HFFc6 (cell line): ENCODE measurements around the gene SCN1B. TPM values are rescaled to one million over a fixed set of nuclear protein-coding genes. Genes with fewer than 3 reads are reported as not detected.
"Not testable (repeated sequence)": the region's sequence is repeated elsewhere in the genome, so short reads cannot be mapped to it uniquely, and the experiment has no call there.

Source experiments
- DNase-seq: peaks from one replicate; pipeline ENCODE4 v3.0.0-alpha.2; 2018
- H3K27ac Mint-ChIP-seq: 2 replicates; pipeline ENCODE4 v1.8.0; 2020; ENCODE audit warnings: mild to moderate bottlenecking, mixed read lengths
- H3K27me3 Mint-ChIP-seq: 2 replicates; pipeline ENCODE4 v1.8.0; 2021; ENCODE audit warnings: mild to moderate bottlenecking, moderate library complexity, mixed read lengths; ENCODE audit not compliant: insufficient read depth
- H3K36me3 Mint-ChIP-seq: 2 replicates; pipeline ENCODE4 v1.8.0; 2021; ENCODE audit warnings: low read depth, mixed read lengths
- H3K4me1 Mint-ChIP-seq: 2 replicates; pipeline ENCODE4 v1.8.0; 2020; ENCODE audit warnings: low read depth, mixed read lengths
- H3K4me3 Mint-ChIP-seq: 2 replicates; pipeline ENCODE4 v1.8.0; 2020; ENCODE audit warnings: mild to moderate bottlenecking, moderate library complexity, mixed read lengths
- H3K9me3 Mint-ChIP-seq: 2 replicates; pipeline ENCODE4 v1.8.0; 2020; ENCODE audit warnings: mild to moderate bottlenecking, mixed read lengths
- CTCF ChIP-seq: fragments of 200-600 bp; sonication (generic); IDR thresholded peaks from 2 replicates; pipeline ENCODE4 v1.5.0; 2021; ENCODE audit warnings: antibody characterized with exemption, mild to moderate bottlenecking
- total RNA-seq, 6 experiments: library from RNA; stranded (reverse); fragmentation: NEBNext Ultra II Directional; extraction: Animal tissue kit (Norgen Biotek cat#: 25700); gene quantifications; 2 replicates in 1 of 6; 3 replicates in 5 of 6; pipeline ENCODE4 v1.2.3, GENCODE V29; 2021

The SCN1B gene
- total RNA-seq, 6 experiments from 2014 or later, result 6.8 to 14.2 (median 12.6) TPM

GRCh38 chr19:35013820-35014754 lies 16.2 kb upstream of the SCN1B start:
- no peak for TF ChIP-seq CTCF
- H3K27me3 Mint-ChIP-seq, result peaks cover 4% of the 10 kb centered on the region
- DNase-seq, result no peak
- no peaks in the 10 kb centered on the region for H3K9me3 Mint-ChIP-seq
- H3K27ac Mint-ChIP-seq, result no peak overlapping the region; the same call in 1 of the 2 replicates
- H3K36me3 Mint-ChIP-seq, result peaks cover 20% of the 10 kb centered on the region
- no peak overlapping the region for H3K4me3 Mint-ChIP-seq
- no peaks in the 10 kb centered on the region for H3K4me1 Mint-ChIP-seq

GRCh38 chr19:35014774-35015173 lies 15.5 kb upstream of the SCN1B start:
- H3K4me1 Mint-ChIP-seq, H3K9me3 Mint-ChIP-seq, H3K27ac Mint-ChIP-seq, DNase-seq, H3K27me3 Mint-ChIP-seq, H3K4me3 Mint-ChIP-seq: not testable (repeated sequence)
- H3K36me3 Mint-ChIP-seq, result peaks cover 24% of the 10 kb centered on the region

- no peak overlapping the region for H3K4me3 Mint-ChIP-seq
- peaks cover 26% of the 10 kb centered on the region for H3K36me3 Mint-ChIP-seq
- no peak overlapping the region for H3K27ac Mint-ChIP-seq
- no peak for DNase-seq
- no peaks in the 10 kb centered on the region for H3K4me1 Mint-ChIP-seq
- no peak for TF ChIP-seq CTCF
- H3K27me3 Mint-ChIP-seq, result peaks cover 4% of the 10 kb centered on the region
- H3K9me3 Mint-ChIP-seq, result no peaks in the 10 kb centered on the region
Observed at GRCh38 chr19:35015270-35015953, 14.9 kb upstream of the SCN1B start.

GRCh38 chr19:35015954-35016351 lies 14.3 kb upstream of the SCN1B start:
- no peak overlapping the region for H3K4me3 Mint-ChIP-seq
- TF ChIP-seq CTCF, result no peak
- no peak overlapping the region for H3K27ac Mint-ChIP-seq
- H3K36me3 Mint-ChIP-seq, result peaks cover 31% of the 10 kb centered on the region
- H3K4me1 Mint-ChIP-seq, result no peaks in the 10 kb centered on the region
- H3K9me3 Mint-ChIP-seq, result no peaks in the 10 kb centered on the region
- peaks cover 4% of the 10 kb centered on the region for H3K27me3 Mint-ChIP-seq
- no peak for DNase-seq

- Mint-ChIP-seq H3K27ac (no peak overlapping the region; the same call in 1 of the 2 replicates), H3K27me3 (peaks cover 4% of the 10 kb centered on the region), H3K4me3 (no peak overlapping the region), H3K9me3 (no peaks in the 10 kb centered on the region), H3K4me1 (no peaks in the 10 kb centered on the region), H3K36me3 (peaks cover 34% of the 10 kb centered on the region)
- no peak for TF ChIP-seq CTCF
- DNase-seq, result no peak
Observed at GRCh38 chr19:35017507-35017906, 12.8 kb upstream of the SCN1B start.

- Mint-ChIP-seq H3K4me3 (no peak overlapping the region), H3K9me3 (no peaks in the 10 kb centered on the region), H3K27me3 (peaks cover 3% of the 10 kb centered on the region), H3K36me3 (peaks cover 34% of the 10 kb centered on the region), H3K27ac (no peak overlapping the region), H3K4me1 (no peaks in the 10 kb centered on the region)
- DNase-seq, result no peak
- TF ChIP-seq CTCF, result no peak
Observed at GRCh38 chr19:35018379-35018778, 11.9 kb upstream of the SCN1B start.
